Transverse colon (tissue), 4 donors: Measurements from ENCODE around the gene SPRYD4. TPM values are rescaled to one million over a fixed set of nuclear protein-coding genes. Genes with fewer than 3 reads are reported as not detected.
"Not testable (repeated sequence)": the region's sequence is repeated elsewhere in the genome, so short reads cannot be mapped to it uniquely, and the experiment has no call there.

Experiments
- DNase-seq: peaks from one replicate; pipeline ENCODE4 v3.0.0-alpha.2; 2019
- H3K27ac ChIP-seq, 4 donors: fragments of 200-600 bp; sonication (generic); 2 replicates each; pipeline ENCODE4 v1.5.1; 2016 to 2018; ENCODE audit warnings: inconsistent platforms in 4 of 4
- H3K27me3 ChIP-seq: fragments of 200-600 bp; sonication (generic); 2 replicates; pipeline ENCODE4 v1.5.1; 2017; ENCODE audit warnings: inconsistent platforms
- H3K36me3 ChIP-seq, 4 donors: fragments of 200-600 bp; sonication (generic); 2 replicates each; pipeline ENCODE4 v1.5.1; 2017 to 2019; ENCODE audit warnings: inconsistent platforms in 4 of 4
- H3K4me1 ChIP-seq, 4 donors: fragments of 200-600 bp; sonication (generic); 2 replicates each; pipeline ENCODE4 v1.5.1; 2017 to 2020; ENCODE audit warnings: inconsistent platforms in 4 of 4
- H3K4me3 ChIP-seq, 4 donors: fragments of 200-600 bp; sonication (generic); 1 replicate in 1 of 4; 2 replicates in 3 of 4; pipeline versions ENCODE4 v1.5.1 to v1.6.1; 2017 to 2019; ENCODE audit warnings: inconsistent platforms in 4 of 4
- H3K9me3 ChIP-seq, 2 donors: fragments of 200-600 bp; sonication (generic); 2 replicates each; pipeline ENCODE4 v1.5.1; 2017 to 2019; ENCODE audit warnings: inconsistent platforms in 2 of 2
- EP300 ChIP-seq: sonication (generic); formaldehyde crosslinking; IDR thresholded peaks from one replicate; pipeline ENCODE4 v1.6.1; 2017; ENCODE audit warnings: antibody characterized with exemption, low read depth
- POLR2A ChIP-seq: fragments of 450-650 bp; IDR thresholded peaks from one replicate; pipeline ENCODE4 v1.6.1; 2016; ENCODE audit warnings: antibody characterized with exemption, mild to moderate bottlenecking, moderate library complexity
- POLR2AphosphoS5 ChIP-seq, 3 donors: sonication (generic); formaldehyde crosslinking; IDR thresholded peaks; one replicate each; pipeline ENCODE4 v1.6.1; 2016; ENCODE audit warnings: antibody characterized with exemption in 3 of 3
- WGBS, 2 donors: methylation state at CpG; one replicate each; pipeline ENCODE4 v1.1.5; 2018; ENCODE audit warnings: low coverage in 1 of 2; 5-methylcytosine and 5-hydroxymethylcytosine counted together
- in situ Hi-C, 4 donors: fragments of 200-750 bp; cut with MboI; loops; one replicate each; pipeline versions ENCODE4 v1.15.0 to v1.15.1; 2017; ENCODE audit warnings: low sequenced_read_pairs in 3 of 4, low pct_ligation_motif_present in 1 of 4, low pct_unique_long_range_greater_than_20kb in 1 of 4
- intact Hi-C: fragments of 100-400 bp; cut with DNase I; formaldehyde crosslinking; loops from one replicate; pipeline ENCODE4 v1.15.1; 2023; ENCODE audit warnings: low total_unique reads
- total RNA-seq, 4 donors: library from RNA; depleted of rRNA; stranded (reverse); fragments of >200 nt; gene quantifications; one replicate each; pipeline ENCODE4 v1.1.0, GENCODE V29; 2016
- TF ChIP-seq, protein P1 (sequence below), 5 experiments: fragments of 200-600 bp in 3 of 5; fragments of 450-650 bp in 2 of 5; sonication (generic) in 3 of 5; IDR thresholded peaks; 1 replicate in 2 of 5; 2 replicates in 3 of 5; pipeline ENCODE4 v1.5.1; 2016 to 2017; ENCODE audit warnings: antibody characterized with exemption in 5 of 5, inconsistent platforms in 3 of 5, mild to moderate bottlenecking in 2 of 5, moderate library complexity in 1 of 5

Gene SPRYD4
- total RNA-seq, 4 donors from 2014 or later, result 3.0 to 11.5 (median 3.9) TPM

GRCh38 chr12:56487448-56488040 lies 19.2 kb downstream of the SPRYD4 start:
- peaks cover 37% of the 10 kb centered on the region for H3K27me3 ChIP-seq
- DNase-seq, result peak; percentile 52
- 4% methylated on average over 41 of the region's 44 CpGs; no CpG with 5 or more reads in 1 of the 2 donors for WGBS, 2 donors
- peaks cover 0 to 18% (median 16%) of the 10 kb centered on the region in 4 donors for H3K4me1 ChIP-seq
- peak overlapping the region in 3 of 4 donors; percentile 32 to 56 (median 45) for H3K27ac ChIP-seq
- peak overlapping the region; percentile 43 to 76 (median 61) for H3K4me3 ChIP-seq
- intact Hi-C loops (no loop called here), in situ Hi-C loops (no loop called here)
- H3K9me3 ChIP-seq, result no peaks in the 10 kb centered on the region
- TF ChIP-seq, protein P1, sequence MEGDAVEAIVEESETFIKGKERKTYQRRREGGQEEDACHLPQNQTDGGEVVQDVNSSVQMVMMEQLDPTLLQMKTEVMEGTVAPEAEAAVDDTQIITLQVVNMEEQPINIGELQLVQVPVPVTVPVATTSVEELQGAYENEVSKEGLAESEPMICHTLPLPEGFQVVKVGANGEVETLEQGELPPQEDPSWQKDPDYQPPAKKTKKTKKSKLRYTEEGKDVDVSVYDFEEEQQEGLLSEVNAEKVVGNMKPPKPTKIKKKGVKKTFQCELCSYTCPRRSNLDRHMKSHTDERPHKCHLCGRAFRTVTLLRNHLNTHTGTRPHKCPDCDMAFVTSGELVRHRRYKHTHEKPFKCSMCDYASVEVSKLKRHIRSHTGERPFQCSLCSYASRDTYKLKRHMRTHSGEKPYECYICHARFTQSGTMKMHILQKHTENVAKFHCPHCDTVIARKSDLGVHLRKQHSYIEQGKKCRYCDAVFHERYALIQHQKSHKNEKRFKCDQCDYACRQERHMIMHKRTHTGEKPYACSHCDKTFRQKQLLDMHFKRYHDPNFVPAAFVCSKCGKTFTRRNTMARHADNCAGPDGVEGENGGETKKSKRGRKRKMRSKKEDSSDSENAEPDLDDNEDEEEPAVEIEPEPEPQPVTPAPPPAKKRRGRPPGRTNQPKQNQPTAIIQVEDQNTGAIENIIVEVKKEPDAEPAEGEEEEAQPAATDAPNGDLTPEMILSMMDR (IDR thresholded peaks at IDR 0.05), result no peak
- TF ChIP-seq POLR2AphosphoS5 (IDR thresholded peaks at IDR 0.05) (no peak), POLR2A (no peak), EP300 (no peak)
- no peaks in the 10 kb centered on the region for H3K36me3 ChIP-seq

- WGBS, 2 donors, result 16 to 32% methylated on average over 21 to 58 of the region's 59 CpGs
Observed at GRCh38 chr12:56488041-56488955, 19.9 kb downstream of the SPRYD4 start, which contains the start of gene GLS2. TSS of gene GLS2 (minus strand) at chr12:56488161. CDS start at chr12:56488118, 43 bp downstream.

DNA sequence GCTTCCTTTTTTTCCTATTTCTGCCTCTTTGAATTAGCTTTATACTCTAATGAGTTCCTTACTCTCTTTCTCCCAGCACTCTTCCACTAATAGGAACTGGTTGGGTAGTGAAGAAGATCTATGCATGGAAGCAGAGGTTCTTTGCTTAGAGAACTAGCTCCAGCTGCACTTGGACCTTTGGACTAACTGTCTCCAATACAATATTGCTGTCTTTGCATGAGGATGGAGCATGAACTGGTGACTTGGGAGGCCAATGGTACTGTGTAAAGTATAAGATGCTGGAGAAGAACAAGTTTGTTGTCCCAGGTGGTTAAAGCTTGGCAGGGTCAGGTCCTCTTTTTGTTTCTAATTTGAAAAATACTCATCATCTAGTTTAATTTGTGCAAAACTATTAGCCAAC lies 22.0 kb downstream of the SPRYD4 start:
- no peaks in the 10 kb centered on the region for H3K36me3 ChIP-seq
- H3K27me3 ChIP-seq, result peaks cover 40% of the 10 kb centered on the region
- TF ChIP-seq POLR2AphosphoS5 (IDR thresholded peaks at IDR 0.05) (no peak), EP300 (no peak)
- in situ Hi-C loops, result no loop called here
- H3K9me3 ChIP-seq, result no peaks in the 10 kb centered on the region
- intact Hi-C loops, result no loop called here
- DNase-seq, result no peak
- no peak overlapping the region for H3K4me3 ChIP-seq
- peaks cover 0 to 18% (median 16%) of the 10 kb centered on the region in 4 donors for H3K4me1 ChIP-seq
- H3K27ac ChIP-seq, result no peak overlapping the region

More at GRCh38 chr12:56488041-56488955, 19.9 kb downstream of the SPRYD4 start, which contains the start of gene GLS2:
- intact Hi-C loops (no loop called here), in situ Hi-C loops (no loop called here)
- peak within 1 kb of the TSS; percentile 43 to 76 (median 61) for H3K4me3 ChIP-seq
- DNase-seq, result peak; percentile 80
- H3K4me1 ChIP-seq, result peaks cover 0 to 18% (median 16%) of the 10 kb centered on the region in 4 donors
- no peaks in the 10 kb centered on the region for H3K36me3 ChIP-seq
- TF ChIP-seq, protein P1 (IDR thresholded peaks at IDR 0.05), result no peak
- no peak for TF ChIP-seq EP300
- TF ChIP-seq POLR2A, result no peak
- no peak for TF ChIP-seq POLR2AphosphoS5 (IDR thresholded peaks at IDR 0.05)
- H3K27me3 ChIP-seq, result peaks cover 40% of the 10 kb centered on the region
- peak within 1 kb of the TSS in 3 of 4 donors; percentile 32 to 56 (median 45) for H3K27ac ChIP-seq
- H3K9me3 ChIP-seq, result no peaks in the 10 kb centered on the region

GRCh38 chr12:56493409-56494105 lies 25.2 kb downstream of the SPRYD4 start:
- H3K4me1 ChIP-seq, DNase-seq, H3K9me3 ChIP-seq, H3K4me3 ChIP-seq, H3K27ac ChIP-seq, intact Hi-C loops, H3K36me3 ChIP-seq, in situ Hi-C loops: not testable (repeated sequence)
- H3K27me3 ChIP-seq, result peaks cover 39% of the 10 kb centered on the region
- WGBS, 2 donors, result 79 to 86% methylated on average over 4 to 29 of the region's 31 CpGs

DNA sequence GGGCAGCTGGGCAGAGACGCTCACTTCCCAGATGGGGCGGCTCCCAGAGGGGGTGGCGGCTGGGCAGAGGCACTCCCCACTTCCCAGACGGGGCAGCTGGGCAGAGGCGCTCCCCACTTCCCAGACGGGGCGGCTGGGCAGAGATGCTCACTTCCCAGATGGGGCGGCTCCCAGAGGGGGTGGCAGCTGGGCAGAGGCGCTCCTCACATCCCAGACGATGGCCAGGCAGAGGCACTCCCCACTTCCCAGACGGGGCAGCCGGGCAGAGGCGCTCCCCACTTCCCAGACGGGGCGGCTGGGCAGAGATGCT lies 25.7 kb downstream of the SPRYD4 start:
- H3K4me1 ChIP-seq, H3K27ac ChIP-seq, H3K9me3 ChIP-seq, in situ Hi-C loops, intact Hi-C loops, H3K36me3 ChIP-seq, H3K4me3 ChIP-seq, DNase-seq: not testable (repeated sequence)
- H3K27me3 ChIP-seq, result peaks cover 34% of the 10 kb centered on the region
- WGBS, 2 donors, result 88% methylated on average over 15 of the region's 15 CpGs; no CpG with 5 or more reads in 1 of the 2 donors

DNA sequence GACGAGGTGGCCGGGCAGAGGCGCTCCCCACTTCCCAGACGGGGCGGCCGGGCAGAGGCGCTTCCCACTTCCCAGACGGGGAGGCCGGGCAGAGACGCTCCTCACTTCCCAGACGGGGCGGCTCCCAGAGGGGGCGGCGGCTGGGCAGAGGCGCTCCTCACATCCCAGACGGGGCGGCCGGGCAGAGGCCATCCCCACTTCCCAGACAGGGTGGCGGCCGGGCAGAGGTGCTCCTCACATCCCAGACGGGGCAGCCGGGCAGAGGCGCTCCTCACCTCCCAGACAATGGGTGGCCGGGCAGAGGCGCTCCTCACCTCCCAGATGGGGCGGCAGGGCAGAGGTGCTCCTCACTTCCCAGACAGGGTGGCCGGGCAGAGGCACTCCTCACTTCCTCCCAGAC lies 26.1 kb downstream of the SPRYD4 start:
- DNase-seq, H3K4me1 ChIP-seq, H3K9me3 ChIP-seq, H3K36me3 ChIP-seq, H3K27ac ChIP-seq, intact Hi-C loops, in situ Hi-C loops, H3K4me3 ChIP-seq: not testable (repeated sequence)
- H3K27me3 ChIP-seq, result peaks cover 30% of the 10 kb centered on the region
- WGBS, 2 donors, result 97% methylated on average over 10 of the region's 27 CpGs; no CpG with 5 or more reads in 1 of the 2 donors
